Mesenchymal stem cell (in vitro differentiated cells and primary cell): ENCODE results near the gene CLEC16A.
A peak's percentile ranks its signal among the peaks of the same experiment; 100 is the strongest.
"Not testable (repeated sequence)": the region's sequence is repeated elsewhere in the genome, so short reads cannot be mapped to it uniquely, and the experiment has no call there.

Experiments
- DNase-seq: peaks from one replicate; pipeline ENCODE4 v3.0.0-alpha.2; 2013
- H2AFZ ChIP-seq: one replicate; pipeline ENCODE4 v1.6.1; 2013; ENCODE audit warnings: low read depth, mild to moderate bottlenecking, control low read depth, inconsistent platforms, low read length, moderate library complexity
- H2AK5ac ChIP-seq: 2 replicates; pipeline ENCODE4 v1.6.1; 2013; ENCODE audit warnings: low read length, moderate library complexity, mild to moderate bottlenecking, inconsistent platforms; ENCODE audit not compliant: severe bottlenecking
- H2BK120ac ChIP-seq: one replicate; pipeline ENCODE4 v1.6.1; 2013; ENCODE audit warnings: low read depth, mild to moderate bottlenecking, inconsistent platforms, low read length, moderate library complexity
- H2BK12ac ChIP-seq, 2 experiments: one replicate each; pipeline ENCODE4 v1.6.1; 2013; ENCODE audit warnings: inconsistent platforms in 2 of 2, low read length in 2 of 2, mild to moderate bottlenecking in 2 of 2, moderate library complexity in 2 of 2, control low read depth in 1 of 2
- H2BK15ac ChIP-seq: one replicate; pipeline ENCODE4 v1.6.1; 2013; ENCODE audit warnings: mild to moderate bottlenecking, low read depth, inconsistent platforms; ENCODE audit not compliant: poor library complexity, severe bottlenecking
- H2BK5ac ChIP-seq: 2 replicates; pipeline ENCODE4 v1.6.1; 2013; ENCODE audit warnings: low read depth, mild to moderate bottlenecking, low read length, control low read depth, inconsistent platforms; ENCODE audit not compliant: poor library complexity, severe bottlenecking
- H3K14ac ChIP-seq, 2 experiments: one replicate each; pipeline ENCODE4 v1.6.1; 2013; ENCODE audit warnings: inconsistent platforms in 2 of 2, low read length in 2 of 2, control low read depth in 1 of 2, mild to moderate bottlenecking in 1 of 2, moderate library complexity in 1 of 2
- H3K18ac ChIP-seq, 2 experiments: one replicate each; pipeline ENCODE4 v1.6.1; 2013; ENCODE audit warnings: inconsistent platforms in 2 of 2, low read length in 2 of 2, control low read depth in 1 of 2, low read depth in 1 of 2, mild to moderate bottlenecking in 1 of 2
- H3K23ac ChIP-seq, 2 experiments: one replicate each; pipeline ENCODE4 v1.6.1; 2013; ENCODE audit warnings: inconsistent platforms in 2 of 2, low read length in 2 of 2, mild to moderate bottlenecking in 2 of 2, moderate library complexity in 2 of 2, control low read depth in 1 of 2
- H3K27ac ChIP-seq: 2 replicates; pipeline ENCODE4 v1.5.1; 2013; ENCODE audit warnings: mild to moderate bottlenecking, moderate library complexity, low read length, control low read depth, inconsistent platforms; ENCODE audit not compliant: poor library complexity, severe bottlenecking
- H3K27me3 ChIP-seq, 2 experiments: 2 replicates each; pipeline versions ENCODE4 v1.6.1 to v1.7.0; 2013; ENCODE audit warnings: low read length in 2 of 2, mild to moderate bottlenecking in 2 of 2, moderate library complexity in 2 of 2, control low read depth in 1 of 2, inconsistent platforms in 1 of 2; ENCODE audit not compliant: control insufficient read depth in 1 of 2, insufficient read depth in 1 of 2
- H3K36me3 ChIP-seq, 2 experiments: 2 replicates each; pipeline versions ENCODE4 v1.6.1 to v1.7.0; 2013; ENCODE audit warnings: low read length in 2 of 2, control low read depth in 1 of 2, inconsistent platforms in 1 of 2, low read depth in 1 of 2, mild to moderate bottlenecking in 1 of 2; ENCODE audit not compliant: insufficient read depth in 2 of 2, control insufficient read depth in 1 of 2
- H3K4ac ChIP-seq, 2 experiments: one replicate each; pipeline ENCODE4 v1.6.1; 2013; ENCODE audit warnings: inconsistent platforms in 2 of 2, low read length in 2 of 2, mild to moderate bottlenecking in 2 of 2, moderate library complexity in 2 of 2, control low read depth in 1 of 2, low read depth in 1 of 2
- H3K4me1 ChIP-seq: 2 replicates; pipeline ENCODE4 v1.6.1; 2013; ENCODE audit warnings: low read depth, low read length, control low read depth; ENCODE audit not compliant: control insufficient read depth, insufficient read depth
- H3K4me2 ChIP-seq: 2 replicates; pipeline ENCODE4 v1.6.1; 2013; ENCODE audit warnings: low read length, mild to moderate bottlenecking, inconsistent platforms; ENCODE audit not compliant: poor library complexity, severe bottlenecking
- H3K4me3 ChIP-seq, 2 experiments: 2 replicates each; pipeline versions ENCODE4 v1.5.1 to v1.7.0; 2013; ENCODE audit warnings: low read length in 2 of 2, mild to moderate bottlenecking in 2 of 2, control low read depth in 1 of 2, low read depth in 1 of 2; ENCODE audit not compliant: insufficient read depth in 1 of 2
- H3K79me1 ChIP-seq: replicated peaks from 2 replicates; pipeline ENCODE4 v1.6.1; 2013; ENCODE audit warnings: mild to moderate bottlenecking, control low read depth, low read length, inconsistent platforms; ENCODE audit not compliant: poor library complexity, severe bottlenecking
- H3K9ac ChIP-seq: 2 replicates; pipeline ENCODE4 v1.7.0; 2013; ENCODE audit warnings: mild to moderate bottlenecking, low read length, moderate library complexity
- H3K9me3 ChIP-seq: 2 replicates; pipeline ENCODE4 v1.7.0; 2013; ENCODE audit warnings: mild to moderate bottlenecking, low read length; ENCODE audit not compliant: control insufficient read depth
- H4K8ac ChIP-seq: one replicate; pipeline ENCODE4 v1.6.1; 2013; ENCODE audit warnings: inconsistent platforms, mild to moderate bottlenecking, low read length, moderate library complexity
- H4K91ac ChIP-seq: one replicate; pipeline ENCODE4 v1.6.1; 2013; ENCODE audit warnings: mild to moderate bottlenecking, low read length, inconsistent platforms
- WGBS: methylation state at CpG from one replicate; pipeline ENCODE4 v1.1.7; 2013; ENCODE audit warnings: mixed read lengths; 5-methylcytosine and 5-hydroxymethylcytosine counted together

The CLEC16A gene

DNA sequence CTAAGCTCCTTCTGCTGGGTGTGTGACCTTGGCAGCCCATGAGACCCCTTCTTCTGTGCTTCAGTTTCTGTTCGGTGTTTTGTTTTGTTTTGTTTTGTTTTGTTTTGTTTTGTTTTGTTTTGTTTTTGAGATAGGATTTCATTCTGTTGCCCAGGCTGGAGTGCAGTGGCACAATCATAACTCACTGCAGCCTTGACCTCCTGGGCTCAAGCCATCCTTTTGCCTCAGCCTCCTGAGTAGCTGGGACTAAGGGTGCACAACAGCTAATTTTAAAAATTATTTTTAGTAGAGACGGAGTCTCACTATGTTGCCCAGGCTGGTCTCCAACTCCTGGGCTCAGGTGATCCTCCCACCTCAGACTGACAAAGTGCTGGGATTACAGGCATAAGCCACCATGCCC lies 276.1 kb downstream of the CLEC16A start:
- not testable (repeated sequence) for H3K79me1 ChIP-seq, H4K91ac ChIP-seq, H3K27ac ChIP-seq, H2BK15ac ChIP-seq, H3K9ac ChIP-seq, H2AK5ac ChIP-seq, H2BK12ac ChIP-seq, H3K18ac ChIP-seq, H3K14ac ChIP-seq, H3K4me1 ChIP-seq, H4K8ac ChIP-seq, H2BK5ac ChIP-seq, H2AFZ ChIP-seq, H3K4me2 ChIP-seq, H2BK120ac ChIP-seq, DNase-seq, H3K36me3 ChIP-seq, H3K23ac ChIP-seq, H3K4ac ChIP-seq, H3K27me3 ChIP-seq, H3K4me3 ChIP-seq
- WGBS, result 90% methylated on average over 2 of the region's 2 CpGs
- H3K9me3 ChIP-seq, result peaks cover 30% of the 10 kb centered on the region

- Histone ChIP-seq H3K27me3 (peaks cover 0 to 4% of the 10 kb centered on the region in 2 experiments), H3K14ac (no peak overlapping the region), H3K23ac (no peak overlapping the region), H2AFZ (no peak overlapping the region), H3K36me3 (no peaks in the 10 kb centered on the region), H2BK120ac (no peak overlapping the region), H3K4ac (no peak overlapping the region), H2BK5ac (no peak overlapping the region), H3K4me1 (peaks cover 6% of the 10 kb centered on the region), H2AK5ac (no peak overlapping the region), H3K27ac (no peak overlapping the region), H3K9me3 (no peaks in the 10 kb centered on the region), H3K4me3 (no peak overlapping the region), H3K9ac (no peak overlapping the region), H2BK12ac (no peak overlapping the region), H3K4me2 (no peak overlapping the region), H4K8ac (peak overlapping the region; percentile 8), H4K91ac (no peak overlapping the region), H2BK15ac (no peak overlapping the region), H3K79me1 (no peaks in the 10 kb centered on the region), H3K18ac (peak overlapping the region in 1 of 2 experiments; percentile 28)
- WGBS, result 41% methylated on average over 23 of the region's 24 CpGs
- DNase-seq, result no peak
Observed at GRCh38 chr16:11224096-11224893, 279.9 kb downstream of the CLEC16A start.

- no peak overlapping the region for H2BK5ac ChIP-seq
- no peak overlapping the region for H2BK120ac ChIP-seq
- H3K18ac ChIP-seq, result no peak overlapping the region
- 82% methylated on average over 21 of the region's 21 CpGs for WGBS
- no peak overlapping the region for H3K14ac ChIP-seq
- no peak overlapping the region for H3K27ac ChIP-seq
- no peaks in the 10 kb centered on the region for H3K36me3 ChIP-seq
- peaks cover 0 to 4% of the 10 kb centered on the region in 2 experiments for H3K27me3 ChIP-seq
- no peak overlapping the region for H4K91ac ChIP-seq
- peaks cover 6% of the 10 kb centered on the region for H3K4me1 ChIP-seq
- H4K8ac ChIP-seq, result peak overlapping the region; percentile 62
- no peak overlapping the region for H2BK15ac ChIP-seq
- peak overlapping the region in 1 of 2 experiments; percentile 55 for H2BK12ac ChIP-seq
- H2AFZ ChIP-seq, result no peak overlapping the region
- H3K4ac ChIP-seq, result no peak overlapping the region
- H3K79me1 ChIP-seq, result no peaks in the 10 kb centered on the region
- peak overlapping the region in 1 of 2 experiments; percentile 48 for H3K4me3 ChIP-seq
- no peak overlapping the region for H2AK5ac ChIP-seq
- DNase-seq, result peak; percentile 59
- H3K9ac ChIP-seq, result peak overlapping the region; percentile 51
- no peak overlapping the region for H3K23ac ChIP-seq
- no peaks in the 10 kb centered on the region for H3K9me3 ChIP-seq
- H3K4me2 ChIP-seq, result no peak overlapping the region
Observed at GRCh38 chr16:11224894-11225676, 280.7 kb downstream of the CLEC16A start.
